Measurements from ENCODE around the gene TIGD3. TPM values are rescaled to one million over a fixed set of nuclear protein-coding genes. Genes with fewer than 3 reads are reported as not detected.

The TIGD3 gene
- total RNA-seq, 2 donors from 2014 or later = 0.22 TPM; not detected in 1

DNA sequence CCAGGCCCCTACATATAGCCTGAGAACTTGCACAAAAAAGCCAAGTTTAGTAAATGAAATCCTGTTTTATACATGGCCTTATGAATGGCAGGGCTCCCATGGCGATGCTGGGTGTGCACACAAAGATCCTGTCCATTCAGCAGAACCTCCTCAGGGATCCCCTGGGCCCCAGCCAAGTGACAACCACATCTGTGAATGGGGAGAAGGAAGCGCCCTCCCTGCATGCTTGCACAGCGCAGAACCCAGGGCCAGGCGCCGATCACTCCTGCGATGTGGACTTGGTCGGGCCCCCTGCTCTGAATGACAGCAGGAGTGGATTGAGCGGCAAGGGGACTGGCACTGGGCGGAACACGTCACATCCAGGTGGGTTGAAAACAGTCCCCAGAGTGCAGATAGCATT lies 44.3 kb upstream of the TIGD3 start:
- TF ChIP-seq, protein P1, sequence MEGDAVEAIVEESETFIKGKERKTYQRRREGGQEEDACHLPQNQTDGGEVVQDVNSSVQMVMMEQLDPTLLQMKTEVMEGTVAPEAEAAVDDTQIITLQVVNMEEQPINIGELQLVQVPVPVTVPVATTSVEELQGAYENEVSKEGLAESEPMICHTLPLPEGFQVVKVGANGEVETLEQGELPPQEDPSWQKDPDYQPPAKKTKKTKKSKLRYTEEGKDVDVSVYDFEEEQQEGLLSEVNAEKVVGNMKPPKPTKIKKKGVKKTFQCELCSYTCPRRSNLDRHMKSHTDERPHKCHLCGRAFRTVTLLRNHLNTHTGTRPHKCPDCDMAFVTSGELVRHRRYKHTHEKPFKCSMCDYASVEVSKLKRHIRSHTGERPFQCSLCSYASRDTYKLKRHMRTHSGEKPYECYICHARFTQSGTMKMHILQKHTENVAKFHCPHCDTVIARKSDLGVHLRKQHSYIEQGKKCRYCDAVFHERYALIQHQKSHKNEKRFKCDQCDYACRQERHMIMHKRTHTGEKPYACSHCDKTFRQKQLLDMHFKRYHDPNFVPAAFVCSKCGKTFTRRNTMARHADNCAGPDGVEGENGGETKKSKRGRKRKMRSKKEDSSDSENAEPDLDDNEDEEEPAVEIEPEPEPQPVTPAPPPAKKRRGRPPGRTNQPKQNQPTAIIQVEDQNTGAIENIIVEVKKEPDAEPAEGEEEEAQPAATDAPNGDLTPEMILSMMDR (IDR thresholded peaks at IDR 0.05) = no peak
- Histone ChIP-seq H3K36me3 (no peaks in the 10 kb centered on the region), H3K27ac (no peak overlapping the region), H3K4me3 (no peak overlapping the region), H3K9me3 (no peaks in the 10 kb centered on the region), H3K4me1 (peaks cover 0 to 57% of the 10 kb centered on the region in 2 donors), H3K27me3 (no peaks in the 10 kb centered on the region)
- DNase-seq (ENCODE audit: low spot score) = no peak

DNA sequence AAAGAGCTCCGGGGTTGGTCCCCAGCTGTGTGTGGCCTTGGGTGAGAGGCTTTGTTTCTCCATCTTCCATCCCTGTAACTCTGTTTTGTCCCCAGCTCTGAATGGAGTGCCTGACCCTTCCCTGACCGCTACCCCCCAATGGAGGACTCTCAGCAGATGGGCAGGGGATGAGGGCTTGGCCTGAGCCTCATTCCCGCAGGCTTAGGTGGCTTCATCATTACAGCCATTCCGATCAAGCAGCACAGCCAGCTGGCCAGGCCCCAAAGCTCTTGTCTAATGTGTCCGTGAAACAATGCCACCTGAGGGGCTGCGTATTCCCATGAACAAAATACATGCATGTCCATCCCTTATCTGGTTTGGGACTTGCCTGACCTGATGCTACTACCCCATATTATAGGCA lies 43.8 kb upstream of the TIGD3 start:
- peaks cover 0 to 57% of the 10 kb centered on the region in 2 donors for H3K4me1 ChIP-seq
- H3K27me3 ChIP-seq = no peaks in the 10 kb centered on the region
- H3K9me3 ChIP-seq = no peaks in the 10 kb centered on the region
- no peak for DNase-seq (ENCODE audit: low spot score)
- H3K27ac ChIP-seq = no peak overlapping the region
- no peak overlapping the region for H3K4me3 ChIP-seq
- TF ChIP-seq, protein P1 (IDR thresholded peaks at IDR 0.05) = no peak
- no peaks in the 10 kb centered on the region for H3K36me3 ChIP-seq

DNA sequence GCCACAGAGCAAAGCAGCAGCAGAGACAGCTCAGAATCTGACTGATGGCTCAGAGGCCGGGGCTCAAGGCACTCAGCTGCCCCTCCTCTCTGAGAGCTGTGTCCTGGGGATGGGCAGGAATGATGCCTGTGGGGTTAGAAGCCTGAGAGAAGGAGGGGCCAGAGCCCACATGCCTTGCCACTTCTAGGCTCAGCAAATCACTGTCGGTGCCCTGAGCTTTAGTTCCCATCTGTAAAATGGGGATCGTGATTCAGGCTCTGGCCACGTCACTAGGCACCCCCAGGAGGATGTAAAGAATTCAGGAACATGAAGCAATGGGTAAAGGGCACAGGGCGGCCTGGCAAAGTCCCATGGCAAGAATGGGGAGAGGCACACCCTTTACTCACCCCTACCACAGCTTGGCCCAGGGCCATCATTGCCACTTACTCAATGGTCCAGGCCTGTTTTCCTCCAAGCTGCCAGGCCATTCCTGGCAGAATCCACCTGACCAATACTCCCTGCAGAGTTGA lies 43.3 kb upstream of the TIGD3 start:
- Histone ChIP-seq H3K27me3 (no peaks in the 10 kb centered on the region), H3K36me3 (no peaks in the 10 kb centered on the region), H3K27ac (no peak overlapping the region), H3K4me1 (peaks cover 0 to 62% of the 10 kb centered on the region in 2 donors), H3K9me3 (no peaks in the 10 kb centered on the region), H3K4me3 (no peak overlapping the region)
- TF ChIP-seq, protein P1 (IDR thresholded peaks at IDR 0.05) = no peak
- DNase-seq (ENCODE audit: low spot score) = peak; percentile 71

DNA sequence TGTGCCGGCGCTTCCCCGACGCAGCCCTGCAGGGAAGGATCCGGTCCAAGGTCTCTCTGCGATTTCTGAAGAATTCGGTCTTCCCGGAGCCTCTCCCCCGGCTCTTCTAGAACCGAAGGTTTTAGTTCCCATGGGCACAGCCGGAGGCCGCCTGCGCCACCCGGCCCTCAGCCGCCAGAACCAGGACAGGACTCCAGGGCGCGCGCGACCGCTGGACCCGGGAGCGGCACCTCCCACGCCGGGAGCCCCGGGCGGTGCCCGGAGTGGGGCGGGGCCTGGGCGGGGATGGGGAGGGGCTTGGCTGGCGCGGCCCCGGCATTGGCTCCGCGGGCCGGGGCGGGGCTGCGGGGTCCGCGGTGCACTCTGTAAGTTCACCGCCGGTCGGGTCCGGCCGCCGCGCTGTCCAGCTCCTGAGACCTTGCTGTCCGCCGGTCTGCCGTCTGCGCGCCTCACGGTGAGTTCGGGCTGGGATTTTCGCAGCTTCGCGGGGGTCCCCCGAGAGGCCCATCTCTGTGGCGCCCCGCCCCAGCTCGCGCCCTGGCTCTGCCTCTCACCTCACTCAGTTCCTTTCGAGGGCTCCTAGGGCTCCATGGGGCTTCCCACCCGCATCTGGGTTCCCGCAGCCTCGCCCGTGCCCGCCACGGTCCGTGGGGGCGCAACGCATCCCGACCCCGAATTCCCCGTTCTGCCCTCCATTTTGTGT lies 39.9 kb upstream of the TIGD3 start, which contains the start of gene CDC42EP2:
CDC42EP2 (plus strand) TSS at position 366 of the 703 bp plus-strand sequence. CDS start 6,033 bp downstream, outside the sequence.
- Histone ChIP-seq H3K36me3 (no peaks in the 10 kb centered on the region), H3K9me3 (no peaks in the 10 kb centered on the region), H3K27me3 (no peaks in the 10 kb centered on the region), H3K27ac (peak within 1 kb of the TSS; percentile 93 to 97), H3K4me3 (peak within 1 kb of the TSS; percentile 90 to 96), H3K4me1 (peaks cover 0 to 71% of the 10 kb centered on the region in 2 donors)
- TF ChIP-seq, protein P1 (IDR thresholded peaks at IDR 0.05) = no peak
- peak; percentile 92 for DNase-seq (ENCODE audit: low spot score)

DNA sequence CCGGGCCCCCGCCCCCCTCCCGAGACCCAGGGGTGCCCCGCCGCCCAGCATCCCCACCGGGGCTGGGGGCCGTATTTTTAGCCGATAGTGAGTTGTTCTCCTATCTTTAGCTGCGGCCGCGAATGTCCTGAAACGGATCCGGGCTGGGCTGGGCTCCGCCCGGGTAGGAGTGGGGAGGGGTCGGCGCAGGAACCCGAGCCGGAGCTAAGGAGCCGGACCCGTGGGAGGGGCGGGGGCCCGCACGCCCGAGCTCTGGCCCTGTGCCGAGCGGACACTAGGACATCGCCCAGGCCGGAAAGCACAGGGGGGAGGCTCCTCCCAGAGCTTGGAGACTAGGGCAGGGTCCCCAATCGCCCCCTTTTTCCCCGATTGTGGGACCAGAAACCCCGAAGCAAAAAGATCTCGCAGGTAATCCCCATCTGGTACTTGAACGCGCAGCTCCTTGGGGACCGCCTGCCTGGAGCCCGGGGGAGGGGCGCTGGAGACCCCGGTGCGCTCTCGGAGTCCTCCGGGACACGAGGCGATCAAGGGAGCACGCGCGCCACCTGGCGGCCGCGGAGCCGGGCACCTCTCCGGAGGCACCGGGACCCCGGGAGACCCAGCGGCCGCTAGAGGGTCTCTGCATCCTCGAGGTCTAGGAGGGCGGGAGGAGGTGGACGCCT lies 39.2 kb upstream of the TIGD3 start:
- TF ChIP-seq, protein P1 (IDR thresholded peaks at IDR 0.05) = peak; percentile 88 to 98
- peaks cover 0 to 71% of the 10 kb centered on the region in 2 donors for H3K4me1 ChIP-seq
- H3K4me3 ChIP-seq = peak overlapping the region; percentile 90 to 96
- H3K36me3 ChIP-seq = peaks cover under 1% of the 10 kb centered on the region
- H3K9me3 ChIP-seq = no peaks in the 10 kb centered on the region
- peak overlapping the region; percentile 93 to 97 for H3K27ac ChIP-seq
- no peaks in the 10 kb centered on the region for H3K27me3 ChIP-seq
- peak; percentile 73 for DNase-seq (ENCODE audit: low spot score)

Data from right atrium auricular region (tissue), 2 donors.